Measurements from ENCODE around the gene TLR8. TPM values are rescaled to one million over a fixed set of nuclear protein-coding genes. Genes with fewer than 3 reads are reported as not detected.

The TLR8 gene
- total and polyA plus RNA-seq, 2 experiments from 2014 or later = not detected

GRCh38 chrX:12955882-12956703, 49.7 kb downstream of the TLR8 start (continued):
- TF ChIP-seq REST (IDR thresholded peaks at IDR 0.05; ENCODE audit: unreplicated experiment) = no peak
- TF ChIP-seq CREB1 (CRISPR knock-in tag; IDR thresholded peaks at IDR 0.05; ENCODE audit: low read depth) = no peak
- no peak for TF ChIP-seq ETS1 (IDR thresholded peaks at IDR 0.05)
- no peak for TF ChIP-seq EZH2 (IDR thresholded peaks at IDR 0.05; ENCODE audit: low read depth, unreplicated experiment)
- TF ChIP-seq CTCF (conservative IDR thresholded peaks at IDR 0.05; ENCODE audit: low read depth in 2 of 2) = no peak
- no peak for TF ChIP-seq STAT1 (IDR thresholded peaks at IDR 0.05; ENCODE audit: unreplicated experiment)
- no peak for TF ChIP-seq POLR2AphosphoS5 (IDR thresholded peaks at IDR 0.05; ENCODE audit: low read depth)

- H3K4me3 ChIP-seq = no peak overlapping the region
- no peak overlapping the region for H3K27ac Mint-ChIP-seq
- H3K36me3 Mint-ChIP-seq (ENCODE audit: low read depth) = peaks cover 4% of the 10 kb centered on the region; the same call in 2 of the 3 replicates
- H3K27me3 Mint-ChIP-seq (ENCODE audit: insufficient read depth, low read depth, poor library complexity) = peaks cover 4% of the 10 kb centered on the region
- ATAC-seq (no peak), DNase-seq (ENCODE audit: low spot score) (peak; percentile 41)
- H3K4me3 Mint-ChIP-seq = no peak overlapping the region
- no peaks in the 10 kb centered on the region for H3F3A ChIP-seq (replicated peaks; ENCODE audit: low read depth)
- no peak overlapping the region for H3K27ac ChIP-seq (ENCODE audit: low read depth)
- H3K4me1 Mint-ChIP-seq = no peaks in the 10 kb centered on the region
- no peaks in the 10 kb centered on the region for H3K36me3 ChIP-seq (ENCODE audit: insufficient read depth)
- H3K4me1 ChIP-seq (ENCODE audit: insufficient read depth) = no peaks in the 10 kb centered on the region; the same call in 1 of the 2 replicates
- no peak overlapping the region for H2AFZ ChIP-seq
- no peaks in the 10 kb centered on the region for H3K79me2 ChIP-seq (replicated peaks; ENCODE audit: insufficient read depth)
- peaks cover 7% of the 10 kb centered on the region; the same call in 2 of the 3 replicates for H3K9me3 Mint-ChIP-seq
- H3K9me2 ChIP-seq (ENCODE audit: insufficient read depth) = no peaks in the 10 kb centered on the region
- no peak overlapping the region for H3K4me2 ChIP-seq
- H3K27me3 ChIP-seq (ENCODE audit: insufficient read depth) = no peaks in the 10 kb centered on the region
- no peaks in the 10 kb centered on the region for H4K20me1 ChIP-seq (replicated peaks; ENCODE audit: insufficient read depth)
- TF ChIP-seq NANOG (IDR thresholded peaks at IDR 0.05; ENCODE audit: borderline replicate concordance) (no peak), REST (IDR thresholded peaks at IDR 0.05; ENCODE audit: unreplicated experiment) (no peak), ZNF331 (CRISPR knock-in tag; IDR thresholded peaks at IDR 0.05; ENCODE audit: low read depth) (no peak), ETS1 (IDR thresholded peaks at IDR 0.05) (no peak)
Measured at GRCh38 chrX:12956704-12957534, 50.5 kb downstream of the TLR8 start.

Data from GM23338 (cell line).